ENCODE results near the gene NPHP4. TPM values are rescaled to one million over a fixed set of nuclear protein-coding genes. Genes with fewer than 3 reads are reported as not detected.

The NPHP4 gene
- total RNA-seq, 1 experiment from 2014 or later: 16.8 TPM

DNA sequence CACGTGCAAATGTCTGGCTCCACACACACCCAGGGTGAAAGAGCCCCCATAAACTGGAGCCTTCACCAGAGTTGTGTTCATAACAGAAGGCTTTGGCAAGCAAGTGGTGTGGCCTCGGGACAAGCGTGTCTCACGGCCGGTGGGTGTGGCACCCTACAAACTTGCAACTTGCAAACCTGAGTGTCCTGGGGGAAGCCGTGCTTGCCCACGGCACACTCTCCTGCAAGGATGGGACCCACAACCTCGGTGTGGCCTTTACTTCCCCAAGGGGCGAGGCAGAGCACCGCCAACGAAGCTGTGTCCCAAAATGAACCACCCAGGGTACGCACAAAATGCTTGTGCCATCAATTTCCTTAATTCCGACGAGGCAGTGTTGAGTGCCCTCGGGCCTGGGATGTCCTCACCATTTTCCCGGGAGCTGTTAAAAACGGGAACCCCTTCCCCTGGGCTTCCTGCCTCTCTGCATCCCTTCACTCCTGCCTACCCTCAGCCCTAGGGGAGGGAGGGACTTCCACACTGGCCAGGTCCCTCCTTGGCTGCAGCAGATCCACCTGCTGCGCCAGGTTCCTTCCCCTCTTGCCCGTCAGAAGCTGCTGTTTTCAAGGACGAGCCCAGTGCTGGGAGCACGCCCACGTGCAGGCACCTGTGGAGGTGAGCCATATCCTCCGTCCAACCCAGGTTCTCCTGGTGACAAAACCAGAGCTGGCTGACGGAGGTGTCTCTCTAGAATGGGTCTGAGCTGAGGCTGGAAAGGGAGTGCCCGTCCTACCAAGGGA is 111.4 kb downstream of the NPHP4 start:
- Mint-ChIP-seq H3K27me3 (ENCODE audit: low read depth) (no peaks in the 10 kb centered on the region), H3K36me3 (peaks cover 23% of the 10 kb centered on the region), H3K9me3 (peaks cover 12% of the 10 kb centered on the region), H3K27ac (0 out of 2 replicates have a peak overlapping the region, but pooled peaks have one; percentile 49), H3K4me1 (no peaks in the 10 kb centered on the region), H3K4me3 (no peak overlapping the region)
- ATAC-seq (no peak), DNase-seq (ENCODE audit: low spot score) (no peak)
- POLR2A ChIA-PET: no interaction called here
- TF ChIP-seq, protein P1, sequence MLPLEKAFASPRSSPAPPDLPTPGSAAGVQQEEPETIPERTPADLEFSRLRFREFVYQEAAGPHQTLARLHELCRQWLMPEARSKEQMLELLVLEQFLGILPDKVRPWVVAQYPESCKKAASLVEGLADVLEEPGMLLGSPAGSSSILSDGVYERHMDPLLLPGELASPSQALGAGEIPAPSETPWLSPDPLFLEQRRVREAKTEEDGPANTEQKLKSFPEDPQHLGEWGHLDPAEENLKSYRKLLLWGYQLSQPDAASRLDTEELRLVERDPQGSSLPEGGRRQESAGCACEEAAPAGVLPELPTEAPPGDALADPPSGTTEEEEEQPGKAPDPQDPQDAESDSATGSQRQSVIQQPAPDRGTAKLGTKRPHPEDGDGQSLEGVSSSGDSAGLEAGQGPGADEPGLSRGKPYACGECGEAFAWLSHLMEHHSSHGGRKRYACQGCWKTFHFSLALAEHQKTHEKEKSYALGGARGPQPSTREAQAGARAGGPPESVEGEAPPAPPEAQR (CRISPR knock-in tag; IDR thresholded peaks at IDR 0.05): no peak
- TF ChIP-seq GABPB1 (CRISPR knock-in tag; IDR thresholded peaks at IDR 0.05) (no peak), ZNF232 (CRISPR knock-in tag; IDR thresholded peaks at IDR 0.05) (no peak), SMAD4 (CRISPR knock-in tag; IDR thresholded peaks at IDR 0.05) (no peak), ESRRA (CRISPR knock-in tag; IDR thresholded peaks at IDR 0.05; ENCODE audit: borderline replicate concordance) (no peak), JUN (CRISPR knock-in tag; IDR thresholded peaks at IDR 0.05) (no peak), ZNF121 (CRISPR knock-in tag; IDR thresholded peaks at IDR 0.05) (no peak), GRHL2 (CRISPR knock-in tag; IDR thresholded peaks at IDR 0.05; ENCODE audit: insufficient replicate concordance, severe bottlenecking) (no peak), JAZF1 (CRISPR knock-in tag; IDR thresholded peaks at IDR 0.05) (no peak), IRF2 (CRISPR knock-in tag; IDR thresholded peaks at IDR 0.05; ENCODE audit: borderline replicate concordance, low read depth) (no peak), EMX1 (CRISPR knock-in tag; IDR thresholded peaks at IDR 0.05) (no peak)
- TF ChIP-seq, protein P2, sequence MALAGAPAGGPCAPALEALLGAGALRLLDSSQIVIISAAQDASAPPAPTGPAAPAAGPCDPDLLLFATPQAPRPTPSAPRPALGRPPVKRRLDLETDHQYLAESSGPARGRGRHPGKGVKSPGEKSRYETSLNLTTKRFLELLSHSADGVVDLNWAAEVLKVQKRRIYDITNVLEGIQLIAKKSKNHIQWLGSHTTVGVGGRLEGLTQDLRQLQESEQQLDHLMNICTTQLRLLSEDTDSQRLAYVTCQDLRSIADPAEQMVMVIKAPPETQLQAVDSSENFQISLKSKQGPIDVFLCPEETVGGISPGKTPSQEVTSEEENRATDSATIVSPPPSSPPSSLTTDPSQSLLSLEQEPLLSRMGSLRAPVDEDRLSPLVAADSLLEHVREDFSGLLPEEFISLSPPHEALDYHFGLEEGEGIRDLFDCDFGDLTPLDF (CRISPR knock-in tag; IDR thresholded peaks at IDR 0.05): no peak
- TF ChIP-seq, protein P3, sequence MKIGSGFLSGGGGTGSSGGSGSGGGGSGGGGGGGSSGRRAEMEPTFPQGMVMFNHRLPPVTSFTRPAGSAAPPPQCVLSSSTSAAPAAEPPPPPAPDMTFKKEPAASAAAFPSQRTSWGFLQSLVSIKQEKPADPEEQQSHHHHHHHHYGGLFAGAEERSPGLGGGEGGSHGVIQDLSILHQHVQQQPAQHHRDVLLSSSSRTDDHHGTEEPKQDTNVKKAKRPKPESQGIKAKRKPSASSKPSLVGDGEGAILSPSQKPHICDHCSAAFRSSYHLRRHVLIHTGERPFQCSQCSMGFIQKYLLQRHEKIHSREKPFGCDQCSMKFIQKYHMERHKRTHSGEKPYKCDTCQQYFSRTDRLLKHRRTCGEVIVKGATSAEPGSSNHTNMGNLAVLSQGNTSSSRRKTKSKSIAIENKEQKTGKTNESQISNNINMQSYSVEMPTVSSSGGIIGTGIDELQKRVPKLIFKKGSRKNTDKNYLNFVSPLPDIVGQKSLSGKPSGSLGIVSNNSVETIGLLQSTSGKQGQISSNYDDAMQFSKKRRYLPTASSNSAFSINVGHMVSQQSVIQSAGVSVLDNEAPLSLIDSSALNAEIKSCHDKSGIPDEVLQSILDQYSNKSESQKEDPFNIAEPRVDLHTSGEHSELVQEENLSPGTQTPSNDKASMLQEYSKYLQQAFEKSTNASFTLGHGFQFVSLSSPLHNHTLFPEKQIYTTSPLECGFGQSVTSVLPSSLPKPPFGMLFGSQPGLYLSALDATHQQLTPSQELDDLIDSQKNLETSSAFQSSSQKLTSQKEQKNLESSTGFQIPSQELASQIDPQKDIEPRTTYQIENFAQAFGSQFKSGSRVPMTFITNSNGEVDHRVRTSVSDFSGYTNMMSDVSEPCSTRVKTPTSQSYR (CRISPR knock-in tag; IDR thresholded peaks at IDR 0.05): no peak
- TF ChIP-seq, protein P4, sequence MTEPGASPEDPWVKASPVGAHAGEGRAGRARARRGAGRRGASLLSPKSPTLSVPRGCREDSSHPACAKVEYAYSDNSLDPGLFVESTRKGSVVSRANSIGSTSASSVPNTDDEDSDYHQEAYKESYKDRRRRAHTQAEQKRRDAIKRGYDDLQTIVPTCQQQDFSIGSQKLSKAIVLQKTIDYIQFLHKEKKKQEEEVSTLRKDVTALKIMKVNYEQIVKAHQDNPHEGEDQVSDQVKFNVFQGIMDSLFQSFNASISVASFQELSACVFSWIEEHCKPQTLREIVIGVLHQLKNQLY (CRISPR knock-in tag; IDR thresholded peaks at IDR 0.05): no peak
- TF ChIP-seq, protein P5, sequence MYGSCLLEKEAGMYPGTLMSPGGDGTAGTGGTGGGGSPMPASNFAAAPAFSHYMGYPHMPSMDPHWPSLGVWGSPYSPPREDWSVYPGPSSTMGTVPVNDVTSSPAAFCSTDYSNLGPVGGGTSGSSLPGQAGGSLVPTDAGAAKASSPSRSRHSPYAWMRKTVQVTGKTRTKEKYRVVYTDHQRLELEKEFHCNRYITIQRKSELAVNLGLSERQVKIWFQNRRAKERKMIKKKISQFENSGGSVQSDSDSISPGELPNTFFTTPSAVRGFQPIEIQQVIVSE (CRISPR knock-in tag; IDR thresholded peaks at IDR 0.05; ENCODE audit: borderline replicate concordance): no peak
- TF ChIP-seq, protein P6, sequence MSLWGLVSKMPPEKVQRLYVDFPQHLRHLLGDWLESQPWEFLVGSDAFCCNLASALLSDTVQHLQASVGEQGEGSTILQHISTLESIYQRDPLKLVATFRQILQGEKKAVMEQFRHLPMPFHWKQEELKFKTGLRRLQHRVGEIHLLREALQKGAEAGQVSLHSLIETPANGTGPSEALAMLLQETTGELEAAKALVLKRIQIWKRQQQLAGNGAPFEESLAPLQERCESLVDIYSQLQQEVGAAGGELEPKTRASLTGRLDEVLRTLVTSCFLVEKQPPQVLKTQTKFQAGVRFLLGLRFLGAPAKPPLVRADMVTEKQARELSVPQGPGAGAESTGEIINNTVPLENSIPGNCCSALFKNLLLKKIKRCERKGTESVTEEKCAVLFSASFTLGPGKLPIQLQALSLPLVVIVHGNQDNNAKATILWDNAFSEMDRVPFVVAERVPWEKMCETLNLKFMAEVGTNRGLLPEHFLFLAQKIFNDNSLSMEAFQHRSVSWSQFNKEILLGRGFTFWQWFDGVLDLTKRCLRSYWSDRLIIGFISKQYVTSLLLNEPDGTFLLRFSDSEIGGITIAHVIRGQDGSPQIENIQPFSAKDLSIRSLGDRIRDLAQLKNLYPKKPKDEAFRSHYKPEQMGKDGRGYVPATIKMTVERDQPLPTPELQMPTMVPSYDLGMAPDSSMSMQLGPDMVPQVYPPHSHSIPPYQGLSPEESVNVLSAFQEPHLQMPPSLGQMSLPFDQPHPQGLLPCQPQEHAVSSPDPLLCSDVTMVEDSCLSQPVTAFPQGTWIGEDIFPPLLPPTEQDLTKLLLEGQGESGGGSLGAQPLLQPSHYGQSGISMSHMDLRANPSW (CRISPR knock-in tag; conservative IDR thresholded peaks at IDR 0.05; ENCODE audit: low read depth): no peak
- TF ChIP-seq, protein P7, sequence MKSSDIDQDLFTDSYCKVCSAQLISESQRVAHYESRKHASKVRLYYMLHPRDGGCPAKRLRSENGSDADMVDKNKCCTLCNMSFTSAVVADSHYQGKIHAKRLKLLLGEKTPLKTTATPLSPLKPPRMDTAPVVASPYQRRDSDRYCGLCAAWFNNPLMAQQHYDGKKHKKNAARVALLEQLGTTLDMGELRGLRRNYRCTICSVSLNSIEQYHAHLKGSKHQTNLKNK (CRISPR knock-in tag; IDR thresholded peaks at IDR 0.05): no peak
- CTCF ChIA-PET: interaction anchor here (0.8 to 1.4 kb wide), 2 partner anchors 13 to 94 kb away, joined by 3 to 4 read pairs; no protein-coding TSS in a partner anchor
